ENCODE data around the gene SPDYC. TPM values are rescaled to one million over a fixed set of nuclear protein-coding genes. Genes with fewer than 3 reads are reported as not detected.

The SPDYC gene
- total RNA-seq, 2 experiments from 2014 or later: not detected

- Mint-ChIP-seq H3K36me3 (ENCODE audit: low read depth) (peaks cover 8% of the 10 kb centered on the region), H3K4me1 (ENCODE audit: low read depth) (peaks cover 8% of the 10 kb centered on the region), H3K4me3 (no peak overlapping the region), H3K27me3 (no peaks in the 10 kb centered on the region), H3K27ac (no peak overlapping the region), H3K9me3 (no peaks in the 10 kb centered on the region)
- ChIA-PET POLR2A (no interaction called here), CTCF (no interaction called here)
- DNase-seq (no peak), ATAC-seq (no peak)
- intact Hi-C loops (cut with micrococcal nuclease): no loop called here
- no peak for TF ChIP-seq CTCF (IDR thresholded peaks at IDR 0.05)
These were observed 18.5 kb downstream of the SPDYC start for GRCh38 chr11:65188486-65188885.

DNA sequence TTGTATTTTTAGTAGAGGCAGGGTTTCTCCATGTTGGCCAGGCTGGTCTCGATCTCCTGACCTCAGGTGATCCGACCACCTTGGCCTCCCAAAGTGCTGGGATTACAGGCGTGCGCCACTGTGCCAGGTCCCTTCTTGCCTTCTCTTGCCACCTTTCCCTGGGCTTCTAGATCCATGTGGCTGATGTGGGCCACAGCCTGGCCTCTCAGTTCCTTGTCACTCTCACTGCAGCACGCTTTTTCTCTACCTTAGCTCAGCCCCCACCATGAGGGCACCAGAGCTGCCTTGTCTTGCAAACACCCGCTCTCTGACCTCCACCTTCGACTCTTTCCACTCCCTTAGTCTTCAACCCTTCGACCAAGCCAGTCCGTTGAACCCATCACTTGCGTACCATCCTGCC is 19.2 kb downstream of the SPDYC start:
- CTCF ChIA-PET: no interaction called here
- DNase-seq (no peak), ATAC-seq (no peak)
- Mint-ChIP-seq H3K9me3 (no peaks in the 10 kb centered on the region), H3K4me1 (ENCODE audit: low read depth) (peaks cover 4% of the 10 kb centered on the region), H3K27me3 (no peaks in the 10 kb centered on the region), H3K27ac (no peak overlapping the region), H3K4me3 (no peak overlapping the region), H3K36me3 (ENCODE audit: low read depth) (peaks cover 6% of the 10 kb centered on the region)
- POLR2A ChIA-PET: interaction anchor here (1.2 kb wide), 1 partner anchor 8 kb away, joined by 3 read pairs; the partner anchor contains the start of gene CAPN1
- intact Hi-C loops (cut with micrococcal nuclease): no loop called here
- TF ChIP-seq CTCF (IDR thresholded peaks at IDR 0.05): no peak

- no peaks in the 10 kb centered on the region for H3K27me3 Mint-ChIP-seq
- peaks cover 11% of the 10 kb centered on the region for H3K36me3 Mint-ChIP-seq (ENCODE audit: low read depth)
- TF ChIP-seq CTCF (IDR thresholded peaks at IDR 0.05): no peak
- no peak overlapping the region for H3K27ac Mint-ChIP-seq
- no peaks in the 10 kb centered on the region for H3K9me3 Mint-ChIP-seq
- ChIA-PET CTCF (interaction anchor here (0.6 kb wide), 1 partner anchor 85 kb away, joined by 3 read pairs; no protein-coding TSS in a partner anchor), POLR2A (no interaction called here)
- H3K4me3 Mint-ChIP-seq: no peak overlapping the region
- no peaks in the 10 kb centered on the region for H3K4me1 Mint-ChIP-seq (ENCODE audit: low read depth)
- ATAC-seq (no peak), DNase-seq (no peak)
- intact Hi-C loops (cut with micrococcal nuclease): no loop called here
These were observed 24.5 kb downstream of the SPDYC start for GRCh38 chr11:65194564-65194963.

GRCh38 chr11:65204143-65204542 is 34.1 kb downstream of the SPDYC start:
- peaks cover 3% of the 10 kb centered on the region for H3K4me1 Mint-ChIP-seq (ENCODE audit: low read depth)
- CTCF ChIA-PET: interaction anchor here (0.7 to 4.4 kb wide), 13 partner anchors 10 to 128 kb away, joined by 3 to 36 read pairs (median 5); partner anchors contain the start of gene CDC42EP2
- POLR2A ChIA-PET: interaction anchor here (0.8 kb wide), 1 partner anchor 111 kb away, joined by 3 read pairs; no protein-coding TSS in a partner anchor
- ATAC-seq: no peak
- H3K9me3 Mint-ChIP-seq: no peaks in the 10 kb centered on the region
- no peaks in the 10 kb centered on the region for H3K27me3 Mint-ChIP-seq
- intact Hi-C loops (cut with micrococcal nuclease): loop anchor here (10.0 kb wide), 1 partner anchor 51 kb away; no protein-coding TSS in a partner anchor
- H3K36me3 Mint-ChIP-seq (ENCODE audit: low read depth): peaks cover 7% of the 10 kb centered on the region
- no peak overlapping the region for H3K4me3 Mint-ChIP-seq
- no peak for DNase-seq
- no peak for TF ChIP-seq CTCF (IDR thresholded peaks at IDR 0.05)
- no peak overlapping the region for H3K27ac Mint-ChIP-seq

GRCh38 chr11:65204646-65205601 is 34.9 kb downstream of the SPDYC start:
- intact Hi-C loops (cut with micrococcal nuclease): loop anchor here (10.0 kb wide), 1 partner anchor 50 kb away; no protein-coding TSS in a partner anchor
- TF ChIP-seq CTCF (IDR thresholded peaks at IDR 0.05): peak; percentile 98
- no peak overlapping the region for H3K4me3 Mint-ChIP-seq
- no peak overlapping the region for H3K27ac Mint-ChIP-seq
- ChIA-PET POLR2A (interaction anchor here (0.8 to 1.7 kb wide), 2 partner anchors 62 to 110 kb away, joined by 3 read pairs; no protein-coding TSS in a partner anchor), CTCF (interaction anchor here (0.6 to 4.4 kb wide), 22 partner anchors 9 to 268 kb away, joined by 3 to 36 read pairs (median 4); partner anchors contain the start of genes CAPN1 and CDC42EP2)
- peak; percentile 55 for DNase-seq
- peaks cover 3% of the 10 kb centered on the region for H3K4me1 Mint-ChIP-seq (ENCODE audit: low read depth)
- H3K36me3 Mint-ChIP-seq (ENCODE audit: low read depth): peaks cover 7% of the 10 kb centered on the region
- peak; percentile 90 for ATAC-seq
- no peaks in the 10 kb centered on the region for H3K9me3 Mint-ChIP-seq
- no peaks in the 10 kb centered on the region for H3K27me3 Mint-ChIP-seq
